Activated T-cell treated with anti-CD3 and anti-CD28 coated beads for 4 hours (primary cell): ENCODE data around the gene NOB1.
"Not testable (repeated sequence)": the region's sequence is repeated elsewhere in the genome, so short reads cannot be mapped to it uniquely, and the experiment has no call there.

Experiments used
- DNase-seq: peaks from one replicate; pipeline ENCODE4 v3.0.0-alpha.2; 2020

Gene NOB1

DNA sequence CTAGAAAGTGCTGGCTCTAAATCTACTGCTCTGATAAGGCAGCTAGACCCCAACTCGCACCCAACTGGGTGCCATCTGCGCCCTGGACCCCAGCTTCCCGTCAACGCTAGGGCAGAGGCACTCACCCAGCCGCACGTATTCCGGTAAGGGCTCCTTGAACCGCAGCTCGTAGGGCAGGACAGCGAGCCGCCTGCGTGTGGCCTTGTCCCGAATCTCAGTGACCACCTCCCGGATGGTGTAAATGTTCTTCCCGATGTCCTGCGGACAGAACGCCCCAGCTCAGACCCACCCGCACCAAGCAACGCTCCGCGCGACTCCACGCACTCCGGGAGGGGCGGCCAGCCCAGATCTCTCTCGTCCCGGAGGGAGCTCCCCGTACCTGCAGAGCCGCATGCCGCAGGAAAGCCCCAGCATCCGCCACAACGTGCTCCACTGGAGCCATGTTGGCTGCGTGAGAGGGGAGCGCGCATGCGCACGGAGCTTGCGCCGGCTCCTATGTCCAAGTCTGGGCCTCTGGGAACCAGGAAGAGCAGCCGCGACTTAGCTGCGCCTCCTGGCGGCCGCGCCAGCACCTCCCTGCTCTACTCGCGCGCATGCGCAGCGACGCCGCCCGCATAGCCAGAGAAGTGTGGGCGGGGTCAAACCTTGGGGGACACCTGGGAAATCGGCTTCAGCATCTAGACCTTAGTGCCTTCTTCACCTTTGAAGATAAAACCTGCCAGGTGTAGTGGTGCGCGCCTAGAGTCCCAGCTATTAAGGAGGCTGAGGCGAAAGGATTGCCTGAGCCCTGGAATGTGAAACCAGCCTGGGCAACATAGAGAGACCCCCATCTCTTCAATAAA is at the start of gene NOB1:
Gene NOB1, minus strand, starts transcription at position 458 of the 842 bp plus-strand sequence. Its CDS starts 16 bp downstream, at position 442.
- peak; percentile 91 for DNase-seq

DNA sequence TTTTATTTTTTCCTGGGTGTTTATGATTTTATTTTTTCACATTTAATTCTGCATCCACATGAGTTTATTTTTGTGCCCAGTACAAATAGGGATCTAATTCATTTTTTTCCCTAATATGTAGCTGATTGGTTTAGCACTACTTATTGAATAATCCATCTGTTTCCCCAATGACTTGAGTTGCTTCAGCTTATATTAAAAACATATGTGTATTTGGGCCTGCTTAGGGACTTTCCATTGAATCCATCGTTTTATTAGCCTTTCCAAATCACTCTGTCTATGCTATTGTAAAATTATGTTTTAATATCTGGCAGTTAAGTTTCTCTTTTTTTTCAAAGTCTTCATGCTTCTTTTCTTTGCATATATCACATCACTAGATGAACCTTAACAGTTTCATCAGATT is 49.6 kb upstream of the NOB1 start:
- no peak for DNase-seq

DNA sequence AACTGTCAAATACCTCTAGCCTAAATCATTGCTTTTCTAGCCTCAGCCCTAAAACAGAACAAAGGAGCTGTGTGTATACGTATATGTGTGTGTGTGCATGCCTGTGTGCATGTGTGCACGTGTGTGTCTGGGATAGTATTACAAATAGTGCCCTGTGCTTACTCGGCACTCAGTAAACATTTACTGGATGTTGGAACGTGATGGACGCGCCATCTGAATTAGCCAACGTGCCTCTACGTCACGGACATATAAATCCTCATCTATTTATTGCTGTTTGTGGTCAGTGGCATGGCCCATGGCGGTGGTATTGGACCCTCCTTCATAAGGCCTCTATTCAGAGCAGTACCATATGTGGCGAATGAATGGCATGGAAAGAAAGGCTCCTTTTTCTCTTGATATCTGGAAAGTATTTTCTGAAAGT is 44.9 kb upstream of the NOB1 start:
- no peak for DNase-seq

DNA sequence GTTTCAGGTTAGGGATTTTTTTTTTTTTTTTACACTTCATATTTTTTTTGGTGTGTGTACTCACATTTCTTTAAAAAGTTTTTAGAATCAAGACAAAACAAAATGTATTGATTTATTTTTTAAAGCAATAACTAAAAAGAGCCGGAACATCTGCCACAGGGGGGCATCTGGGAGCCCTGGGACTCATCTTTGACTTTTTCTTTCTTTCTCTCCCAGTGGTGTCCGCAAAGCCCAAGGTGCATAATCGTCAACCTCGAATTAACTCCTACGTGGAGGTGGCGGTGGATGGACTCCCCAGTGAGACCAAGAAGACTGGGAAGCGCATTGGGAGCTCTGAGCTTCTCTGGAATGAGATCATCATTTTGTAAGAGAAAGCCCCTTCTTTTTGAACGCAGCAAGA is 43.7 kb upstream of the NOB1 start:
- DNase-seq: no peak

DNA sequence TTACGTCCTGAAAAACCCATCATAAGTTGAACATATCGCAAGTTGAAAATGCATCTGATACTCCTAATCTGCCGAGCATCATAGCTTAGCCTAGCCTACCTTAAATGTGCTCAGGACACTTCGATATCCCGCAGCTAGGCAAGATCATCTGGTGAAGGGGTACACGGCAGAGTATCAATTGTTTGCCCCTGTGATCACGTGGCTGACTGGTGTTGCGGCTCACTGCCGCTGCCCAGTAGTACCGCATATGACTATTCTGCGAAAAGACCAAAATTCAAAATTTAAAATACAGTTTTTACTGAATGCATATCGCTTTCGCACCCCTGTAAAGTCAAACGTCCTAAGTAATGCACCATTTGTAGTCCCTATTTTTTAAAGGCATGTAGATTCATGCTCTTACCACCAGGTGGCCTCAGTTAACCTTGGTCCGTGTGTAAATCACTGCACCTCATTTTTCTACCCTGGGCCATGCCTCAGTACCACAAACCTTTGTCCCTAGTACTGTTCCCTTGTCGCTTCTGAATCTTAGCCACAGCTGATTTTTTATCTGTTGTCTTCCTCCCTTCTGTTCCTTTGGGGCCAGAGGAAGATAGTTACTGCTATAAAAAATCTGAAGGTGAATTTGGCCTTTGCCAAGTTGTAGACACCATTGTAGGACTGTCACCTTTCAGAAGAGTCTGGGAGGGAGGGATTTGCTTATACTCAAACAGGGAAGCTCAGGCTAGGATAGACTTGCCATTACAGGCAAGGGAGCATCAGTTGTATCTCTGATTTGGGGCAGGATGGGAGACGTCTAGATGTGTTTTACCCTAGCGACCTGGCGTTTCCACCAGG is 41.8 kb upstream of the NOB1 start:
- DNase-seq: peak; percentile 5

DNA sequence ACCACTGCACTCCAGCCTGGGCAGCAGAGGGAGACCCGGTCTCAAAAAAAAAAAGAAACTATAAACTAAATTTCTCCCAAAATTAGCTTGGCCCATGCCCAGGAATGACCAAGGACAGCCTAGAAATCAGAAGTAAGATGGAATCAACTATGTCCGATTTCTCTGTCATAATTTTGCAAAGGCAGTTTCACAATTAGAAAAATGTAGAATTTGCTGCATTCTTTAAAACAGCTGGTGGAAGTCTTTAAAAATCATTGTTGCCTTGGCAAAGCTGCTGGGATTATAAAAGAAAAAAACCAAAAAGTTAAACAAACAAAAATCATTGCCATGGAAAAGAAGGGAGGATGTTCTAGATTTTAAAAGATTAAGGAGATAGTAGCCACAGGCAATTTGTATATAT is 39.8 kb upstream of the NOB1 start:
- DNase-seq: no peak

DNA sequence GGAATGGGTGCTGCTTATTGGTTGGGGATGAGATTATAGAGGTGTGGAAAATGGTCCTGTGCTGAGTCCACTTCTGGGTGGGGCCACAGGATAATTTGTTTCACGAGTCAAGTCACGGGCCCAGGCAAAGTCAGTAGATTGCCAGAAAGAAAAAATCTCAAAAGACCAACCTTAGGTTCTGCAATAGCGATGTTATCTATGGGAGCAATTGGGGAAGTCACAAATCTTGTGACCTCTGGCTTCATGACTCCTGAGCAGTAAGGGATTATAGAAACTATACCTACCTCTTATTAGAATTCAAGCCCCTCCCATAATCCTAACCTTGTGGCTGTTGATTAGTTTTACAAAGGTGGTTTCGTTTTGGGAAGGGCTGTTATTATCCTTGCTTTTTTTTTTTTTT is 38.8 kb upstream of the NOB1 start:
- no peak for DNase-seq

DNA sequence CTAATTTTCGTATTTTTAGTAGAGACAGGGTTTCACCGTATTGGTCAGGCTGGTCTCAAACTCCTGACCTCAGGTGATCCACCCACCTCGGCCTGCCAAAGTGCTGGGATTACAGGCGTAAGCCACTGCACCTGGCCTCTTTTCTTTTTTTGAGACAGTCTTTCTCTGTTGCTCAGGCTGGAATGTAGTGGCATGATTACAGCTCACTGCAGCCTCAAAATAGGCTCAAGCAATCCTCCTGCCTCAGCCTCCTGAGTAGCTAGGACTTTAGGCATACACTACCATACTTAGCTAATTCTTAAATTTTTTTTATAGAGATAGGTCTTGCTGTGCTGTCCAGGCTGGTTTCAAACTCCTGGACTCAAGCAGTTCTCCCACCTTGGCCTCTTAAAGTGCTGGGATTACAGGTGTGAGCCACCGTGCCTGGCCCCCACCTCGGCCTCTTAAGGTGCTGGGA is 36.7 kb upstream of the NOB1 start:
- not testable (repeated sequence) for DNase-seq

DNA sequence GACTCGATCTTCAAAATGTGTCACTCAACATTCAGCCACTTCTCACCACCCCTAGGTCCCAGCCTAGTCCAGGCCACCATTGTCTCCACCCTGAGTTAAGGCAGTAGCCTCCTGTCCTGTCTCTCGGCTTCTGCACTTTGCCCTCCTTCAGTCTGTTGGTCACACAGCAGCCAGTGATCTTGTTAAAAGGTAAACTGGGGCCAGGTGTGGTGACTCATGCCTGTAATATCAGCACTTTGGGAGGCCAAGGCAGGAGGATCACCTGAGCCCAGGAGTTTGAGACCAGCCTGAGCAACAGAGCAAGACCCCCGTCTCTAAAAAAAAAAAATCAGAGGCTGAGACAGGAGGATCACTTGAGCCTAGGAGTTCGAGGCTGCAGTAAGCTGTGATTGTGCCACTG is 33.2 kb upstream of the NOB1 start:
- no peak for DNase-seq

DNA sequence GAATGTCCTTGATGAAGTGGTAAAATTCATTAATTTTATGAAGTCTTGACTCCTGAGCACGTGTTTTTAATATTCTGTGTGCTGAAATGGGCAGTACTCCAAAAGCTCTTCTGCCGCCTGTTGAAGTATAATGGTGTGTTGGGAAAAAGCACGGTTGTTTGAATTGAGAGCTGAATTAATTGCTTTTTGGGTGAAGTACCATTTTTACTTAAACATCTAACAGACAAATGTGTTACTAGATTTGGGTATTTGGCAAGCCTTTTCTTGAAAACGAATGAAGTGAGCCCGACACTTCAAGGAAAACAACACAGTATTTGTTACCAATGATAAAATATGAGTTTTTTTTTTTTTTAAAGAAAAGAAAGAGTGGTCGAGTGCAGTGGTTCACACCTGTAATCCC is 29.9 kb upstream of the NOB1 start:
- no peak for DNase-seq

DNA sequence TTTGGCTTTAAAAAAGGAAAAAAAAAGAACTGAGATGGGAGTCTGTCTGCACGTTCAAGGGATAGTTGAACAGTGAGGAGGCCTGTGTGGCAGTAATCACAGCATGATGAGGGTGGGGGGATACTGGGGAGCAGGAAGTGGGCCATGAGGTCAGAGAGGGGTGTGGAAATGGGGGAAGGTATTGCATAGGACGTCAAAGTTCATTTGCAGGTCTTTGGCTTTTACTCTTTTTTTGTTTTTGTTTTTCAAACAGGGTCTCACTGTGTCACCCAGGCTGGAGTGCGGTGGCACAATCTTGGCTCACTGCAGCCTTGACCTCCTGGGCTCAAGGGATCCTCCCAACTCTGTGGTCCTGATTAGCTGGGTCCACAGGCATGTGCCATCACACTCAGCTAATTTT is 26.4 kb upstream of the NOB1 start:
- DNase-seq: no peak

DNA sequence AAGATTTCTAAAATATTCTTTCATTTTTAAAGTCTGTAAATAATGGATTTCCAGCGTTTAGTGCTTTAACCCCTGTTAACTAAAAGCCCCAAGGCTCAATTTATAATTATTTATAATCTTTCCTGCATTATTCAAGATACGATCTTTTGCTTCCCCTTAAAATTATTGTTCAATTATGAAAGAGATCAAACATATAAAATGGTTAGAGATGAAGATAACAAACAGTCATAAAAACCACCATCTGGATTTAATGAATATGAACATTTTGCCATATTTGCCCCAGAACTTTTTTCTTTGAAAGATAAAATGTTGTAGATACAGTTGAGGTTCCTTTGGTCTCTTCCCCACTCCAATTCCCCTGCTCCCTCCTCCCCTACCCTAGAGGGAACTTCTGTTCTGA is 25.0 kb upstream of the NOB1 start:
- no peak for DNase-seq

DNA sequence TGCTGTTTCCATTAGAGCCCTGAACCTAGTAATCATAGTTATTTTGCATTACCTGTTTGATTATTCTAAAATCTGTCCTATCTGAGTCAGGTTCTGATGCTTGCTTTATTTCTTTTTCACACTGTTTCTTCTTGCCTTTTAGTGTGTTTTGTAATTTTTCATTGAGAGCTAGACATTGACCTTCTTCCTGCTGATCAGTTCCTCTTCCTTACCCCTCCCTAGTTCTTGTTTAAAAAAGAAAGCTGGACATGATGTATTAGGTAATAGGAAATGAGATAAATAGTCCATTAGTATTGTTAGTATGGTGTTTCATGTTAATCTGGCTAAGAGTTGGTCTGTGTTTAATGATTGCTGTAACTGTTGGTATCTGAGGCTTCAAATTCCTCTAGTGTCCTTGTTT is 20.8 kb upstream of the NOB1 start:
- no peak for DNase-seq

DNA sequence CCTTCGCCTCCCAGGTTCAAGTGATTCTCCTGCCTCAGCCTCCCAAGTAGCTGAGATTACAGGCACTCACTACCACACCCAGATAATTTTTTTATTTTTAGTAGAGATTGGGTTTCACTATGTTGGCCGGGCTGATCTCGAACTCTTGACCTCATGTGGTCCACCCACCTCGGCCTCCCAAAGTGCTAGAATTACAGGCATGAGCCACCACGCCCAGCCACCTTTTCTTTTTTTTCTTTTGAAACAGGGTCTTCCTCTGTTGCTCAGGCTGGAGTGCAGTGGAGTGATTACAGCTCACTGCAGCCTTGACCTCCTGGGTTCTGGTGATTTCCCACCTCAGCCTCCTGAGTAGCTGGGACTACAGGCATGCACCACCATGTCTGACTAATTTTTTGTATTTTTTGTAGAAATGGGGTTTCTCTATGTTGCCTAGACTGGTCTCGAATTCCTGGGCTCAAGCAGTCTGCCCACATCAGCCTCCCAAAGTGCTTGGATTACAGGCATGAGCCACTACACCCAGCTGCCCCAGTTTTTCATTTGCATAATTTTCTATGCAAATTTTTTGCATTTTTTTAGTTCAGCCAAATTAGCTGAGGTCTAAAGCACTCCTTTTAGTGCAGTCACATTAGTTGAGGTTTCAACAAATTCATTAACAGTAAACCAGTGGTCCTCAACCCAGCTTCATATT is 18.7 kb upstream of the NOB1 start:
- no peak for DNase-seq

DNA sequence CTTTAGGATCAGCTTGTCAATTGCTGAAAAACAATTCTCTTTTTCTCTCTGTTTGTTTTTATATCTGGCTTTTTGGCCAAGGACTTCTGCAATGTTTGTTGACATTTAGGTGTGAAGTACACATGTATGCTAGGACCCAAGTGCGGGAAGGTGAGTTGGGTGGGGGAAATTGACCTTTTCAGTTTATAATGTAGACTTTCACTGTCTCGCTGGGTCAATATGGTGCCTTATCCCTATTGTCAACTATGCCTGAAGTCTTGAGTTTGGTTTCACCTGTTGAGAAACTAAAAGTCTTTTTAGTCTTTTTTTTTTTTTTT is 16.9 kb upstream of the NOB1 start:
- DNase-seq: no peak

DNA sequence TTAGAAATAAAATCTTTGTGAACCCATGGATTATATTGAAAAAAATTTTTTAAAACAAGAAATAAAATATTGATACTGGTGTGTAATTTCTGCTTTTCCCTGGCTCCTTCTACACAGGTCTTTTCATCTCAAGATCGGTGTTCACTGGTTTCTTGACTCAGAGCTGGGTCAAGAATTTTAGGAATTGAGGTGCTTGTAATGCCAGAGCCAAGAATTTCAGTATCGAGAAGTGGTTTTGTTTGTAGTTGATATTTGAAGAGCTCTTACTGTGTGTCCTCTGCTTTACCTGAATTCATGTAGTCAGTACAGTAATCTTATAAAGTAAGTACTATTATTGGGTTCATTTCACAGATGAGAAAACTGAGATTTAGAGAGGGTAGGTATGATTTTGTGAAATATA is 14.7 kb upstream of the NOB1 start:
- DNase-seq: no peak

DNA sequence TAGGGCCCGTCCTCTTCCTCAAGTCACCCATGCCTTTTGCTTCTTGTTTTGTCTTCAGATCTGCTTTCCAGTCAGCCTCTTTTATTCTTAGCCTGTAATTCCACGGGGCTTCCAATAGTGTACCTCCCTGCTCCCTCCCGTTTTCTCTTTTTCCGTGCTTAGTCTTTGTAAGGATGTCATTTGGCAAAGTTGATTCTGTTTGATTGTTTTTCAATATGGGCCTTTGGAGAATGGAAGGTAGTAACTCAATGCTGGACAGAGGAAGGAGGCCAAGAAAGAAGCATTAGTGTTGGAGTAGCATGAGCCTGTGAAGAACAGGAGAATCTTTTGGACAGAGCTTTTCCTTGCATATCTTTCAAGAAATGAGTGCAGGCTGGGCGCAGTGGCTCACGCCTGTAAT is 13.9 kb upstream of the NOB1 start:
- DNase-seq: no peak

DNA sequence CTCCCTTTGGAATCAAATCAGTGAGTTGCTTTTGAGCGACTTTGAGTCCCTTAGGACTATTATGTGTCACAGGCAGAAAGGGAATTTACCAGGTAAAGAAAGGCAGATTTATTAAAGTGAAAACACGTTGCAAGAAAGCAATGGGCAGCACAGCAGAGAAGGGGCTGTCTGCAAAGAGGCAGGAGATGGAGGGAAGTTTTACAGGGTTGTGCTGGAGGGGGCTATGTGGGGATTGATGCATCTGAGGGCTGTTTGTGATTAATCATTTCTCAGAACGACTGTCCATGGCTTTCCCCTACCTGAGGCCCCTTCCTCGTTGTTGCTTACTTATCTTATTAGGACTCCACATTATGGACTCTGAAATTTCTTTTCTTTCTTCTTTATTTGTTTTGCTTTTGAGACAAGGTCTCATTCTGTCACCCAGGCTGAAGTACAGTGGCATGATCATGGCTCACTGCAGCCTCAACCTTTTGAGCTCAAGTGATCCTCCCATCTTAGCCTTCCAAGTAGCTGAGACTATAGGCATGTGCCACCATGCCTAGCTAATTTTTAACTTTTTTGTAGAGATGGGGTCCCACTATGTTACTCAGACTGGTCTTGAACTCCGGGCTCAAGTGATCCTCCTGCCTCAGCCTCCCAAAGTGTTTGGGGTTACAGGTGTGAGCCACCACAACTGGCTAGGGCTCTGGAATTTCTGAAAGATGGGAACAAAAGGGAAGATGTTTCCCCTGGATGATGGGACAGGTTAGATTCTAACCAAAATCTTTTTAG is 12.9 kb upstream of the NOB1 start:
- no peak for DNase-seq

DNA sequence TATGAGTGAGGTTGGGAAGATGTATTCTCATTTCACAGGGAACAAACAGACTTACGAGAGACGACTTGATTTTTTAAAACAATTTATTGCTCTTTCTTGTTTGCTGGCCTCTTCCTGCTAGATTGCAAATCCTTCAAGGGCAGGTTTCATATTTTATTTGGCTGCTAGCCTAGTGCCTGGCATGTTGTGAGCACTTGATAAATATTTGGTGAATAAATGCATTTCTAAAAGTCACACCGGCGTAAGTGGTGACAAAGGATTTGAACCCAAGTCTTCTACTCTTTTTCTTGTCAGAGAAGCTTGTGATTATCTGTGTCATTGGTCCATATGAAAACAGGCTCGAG is 8.8 kb upstream of the NOB1 start:
- DNase-seq: no peak

DNA sequence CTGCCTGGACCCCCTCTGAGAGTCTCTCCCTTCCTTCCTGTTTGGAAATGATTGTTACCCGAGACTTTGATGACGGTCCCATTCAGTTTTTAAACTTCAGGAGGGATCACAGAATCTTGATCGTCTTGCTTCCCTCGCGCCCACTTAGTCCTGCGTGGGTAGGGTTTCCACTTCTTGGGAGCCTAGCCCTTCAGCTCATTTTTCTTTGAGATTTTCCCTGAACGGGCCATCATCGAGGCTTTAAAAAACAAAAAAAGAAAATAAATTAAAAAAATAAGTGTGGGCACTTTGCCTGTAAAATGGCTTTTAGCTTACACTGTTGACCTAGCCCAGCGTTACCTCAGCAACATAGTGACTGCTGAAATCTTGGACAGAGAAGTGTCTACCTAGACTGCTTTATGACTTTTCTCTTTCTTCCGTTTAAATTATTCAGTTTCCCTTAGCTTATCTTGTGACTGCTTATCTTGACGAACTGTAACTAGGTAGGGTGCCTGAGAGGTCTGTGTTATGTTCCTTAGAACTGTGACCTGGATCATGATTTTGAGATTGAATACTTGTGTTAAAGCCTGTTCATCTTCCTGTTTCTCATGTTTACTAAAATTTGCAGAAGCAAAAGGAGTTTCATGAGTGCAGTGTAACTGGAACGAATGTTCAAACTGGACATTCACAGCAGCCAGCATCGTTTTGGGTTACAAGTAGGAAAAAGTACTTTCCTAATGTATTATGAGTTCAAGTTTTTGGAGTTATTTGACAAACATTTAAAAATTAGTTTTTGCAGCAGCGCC is 8.3 kb upstream of the NOB1 start:
- no peak for DNase-seq

DNA sequence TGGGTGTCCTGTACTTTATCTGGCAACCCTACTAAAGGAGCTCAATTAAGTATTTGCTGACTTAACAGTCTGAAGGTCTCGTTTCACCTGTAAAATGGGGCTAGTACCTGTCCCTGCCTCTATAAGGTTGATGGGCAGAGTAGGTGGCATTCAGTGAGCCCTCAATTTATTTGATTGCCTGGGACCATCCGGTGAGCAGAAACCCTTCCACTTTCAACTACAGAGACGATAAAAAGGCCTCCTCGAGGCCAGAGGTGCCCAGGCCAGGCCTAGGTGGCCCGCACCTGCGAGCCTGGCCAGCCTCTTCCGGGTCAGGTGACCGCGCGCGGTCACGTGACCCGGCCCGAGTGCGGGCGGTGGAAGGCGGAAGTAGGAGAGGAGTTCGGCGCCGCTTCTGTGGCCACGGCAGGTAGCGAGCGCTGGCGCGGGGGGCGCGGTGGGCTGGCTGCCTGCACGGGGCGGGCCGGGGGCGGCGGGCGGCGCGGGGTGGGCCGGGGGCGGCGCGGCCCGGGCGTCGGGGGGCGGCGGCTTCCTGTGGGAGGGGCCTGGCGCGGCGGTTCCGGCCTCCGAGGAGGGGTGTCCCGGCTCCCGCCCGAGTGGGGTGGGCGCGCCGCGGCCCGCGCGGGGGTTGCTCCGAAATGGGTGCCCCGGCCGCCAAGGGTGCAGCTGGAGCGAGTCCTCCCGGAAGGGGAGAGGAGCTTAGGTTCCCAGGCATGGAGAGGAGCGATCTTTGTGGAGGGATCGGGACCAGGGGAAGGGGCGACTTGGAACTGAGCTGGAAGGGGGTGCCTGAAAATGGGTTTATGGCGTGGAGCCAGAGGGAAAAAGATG is 7.5 kb upstream of the NOB1 start, which contains the start of gene WWP2:
Gene WWP2, plus strand, starts transcription at position 350 of the 831 bp plus-strand sequence. CDS start 24,679 bp downstream, outside the sequence.
- peak; percentile 70 for DNase-seq
